H1 (cell line): ENCODE results near the gene ALK. TPM values are rescaled to one million over a fixed set of nuclear protein-coding genes. Genes with fewer than 3 reads are reported as not detected.

Experiments used
- POLR2AphosphoS5 ChIP-seq: IDR thresholded peaks from 2 replicates; pipeline ENCODE4 v1.6.1; 2011; ENCODE audit warnings: low read depth, low read length
- TAF7 ChIP-seq: optimal IDR thresholded peaks from 2 replicates; pipeline ENCODE3; 2011; ENCODE audit warnings: low read depth, mild to moderate bottlenecking, inconsistent platforms, low read length, moderate library complexity, borderline replicate concordance
- polyA plus RNA-seq, 7 experiments: library from polyadenylated mRNA; depleted of rRNA in 3 of 7; stranded (reverse) in 5 of 7; unstranded in 2 of 7; fragments of >200 nt in 5 of 7; fragments of 200-250 nt in 2 of 7; gene quantifications; 1 replicate in 5 of 7; 2 replicates in 1 of 7; 4 replicates in 1 of 7; pipeline versions ENCODE4 v1.2.1 to v1.2.3, GENCODE V29; 2011 to 2013; ENCODE audit warnings: missing spikeins in 2 of 7, mixed read lengths in 2 of 7
- total RNA-seq: library from RNA; stranded (reverse); fragmentation: NEBNext Ultra II Directional; extraction: Animal tissue kit (Norgen Biotek cat#: 25700); gene quantifications from 2 replicates; pipeline ENCODE4 v1.2.1, GENCODE V29; 2021

Gene ALK
- total and polyA plus RNA-seq, 2 of the 8 experiments (the other 6 are each of a cell fraction or from before 2014, with no cell fraction given), result 0.02 to 0.09 TPM

DNA sequence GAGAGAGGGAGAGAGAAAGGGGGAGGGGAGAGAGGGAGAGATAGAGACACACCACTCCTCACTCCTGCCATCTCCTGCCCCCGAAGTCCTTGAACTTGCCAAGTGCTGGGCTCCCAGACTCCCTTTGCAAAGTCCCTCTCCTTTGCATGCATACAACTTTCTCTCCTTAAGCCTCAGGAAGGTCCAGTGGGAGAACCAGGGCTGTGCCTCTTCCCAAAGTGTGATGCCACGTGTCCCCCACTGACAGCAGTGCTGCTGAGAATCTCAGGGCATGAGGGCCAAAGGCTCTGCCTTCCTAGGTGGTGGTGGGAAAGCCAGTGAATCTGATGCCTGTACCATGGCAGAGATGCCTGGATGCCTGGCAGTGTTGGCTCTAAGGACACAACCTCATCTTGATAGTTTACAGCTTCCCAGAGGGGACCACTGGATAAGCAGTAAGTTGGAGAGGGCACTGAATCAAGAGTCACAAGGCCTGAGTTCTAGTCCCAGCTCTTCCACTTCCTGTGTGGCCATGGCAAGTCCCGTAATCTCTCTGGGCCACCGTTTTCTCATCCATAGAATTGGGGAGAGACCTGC lies 702.7 kb downstream of the ALK start (continued):
- TF ChIP-seq POLR2AphosphoS5 (no peak), TAF7 (no peak)
